Measurements from ENCODE around the gene ARL16. TPM values are rescaled to one million over a fixed set of nuclear protein-coding genes. Genes with fewer than 3 reads are reported as not detected.

Gene ARL16
- total RNA-seq, 1 donor from 2014 or later = 29.5 TPM

- Mint-ChIP-seq H3K27me3 (ENCODE audit: low read depth) (no peaks in the 10 kb centered on the region), H3K36me3 (ENCODE audit: low read depth) (no peaks in the 10 kb centered on the region), H3K4me3 (ENCODE audit: unreplicated experiment) (peak overlapping the region; percentile 76), H3K9me3 (ENCODE audit: low read depth) (no peaks in the 10 kb centered on the region), H3K27ac (ENCODE audit: unreplicated experiment) (no peak overlapping the region), H3K4me1 (ENCODE audit: low read depth) (peaks cover 20% of the 10 kb centered on the region)
- no peak for DNase-seq (ENCODE audit: low spot score)
- TF ChIP-seq CTCF (IDR thresholded peaks at IDR 0.05) = no peak
These were observed 30.2 kb upstream of the ARL16 start for GRCh38 chr17:81713556-81714411.

GRCh38 chr17:81713004-81713555 is 29.5 kb upstream of the ARL16 start:
- no peak for TF ChIP-seq CTCF (IDR thresholded peaks at IDR 0.05)
- H3K27ac Mint-ChIP-seq (ENCODE audit: unreplicated experiment) = peak overlapping the region; percentile 17
- DNase-seq (ENCODE audit: low spot score) = no peak
- H3K27me3 Mint-ChIP-seq (ENCODE audit: low read depth) = no peaks in the 10 kb centered on the region
- peaks cover 20% of the 10 kb centered on the region for H3K4me1 Mint-ChIP-seq (ENCODE audit: low read depth)
- no peaks in the 10 kb centered on the region for H3K9me3 Mint-ChIP-seq (ENCODE audit: low read depth)
- H3K4me3 Mint-ChIP-seq (ENCODE audit: unreplicated experiment) = peak overlapping the region; percentile 76
- no peaks in the 10 kb centered on the region for H3K36me3 Mint-ChIP-seq (ENCODE audit: low read depth)

- TF ChIP-seq CTCF (IDR thresholded peaks at IDR 0.05) = peak; percentile 36
- peak overlapping the region; percentile 17 for H3K27ac Mint-ChIP-seq (ENCODE audit: unreplicated experiment)
- H3K4me1 Mint-ChIP-seq (ENCODE audit: low read depth) = peaks cover 20% of the 10 kb centered on the region
These were observed 28.9 kb upstream of the ARL16 start for GRCh38 chr17:81712468-81713003.

GRCh38 chr17:81711814-81712467 is 28.3 kb upstream of the ARL16 start, which contains the start of gene SLC25A10:
SLC25A10 (plus strand) TSS chr17:81712284; CDS start chr17:81712427, 143 bp downstream.
- no peaks in the 10 kb centered on the region for H3K9me3 Mint-ChIP-seq (ENCODE audit: low read depth)
- peak; percentile 19 for TF ChIP-seq CTCF (IDR thresholded peaks at IDR 0.05)
- no peak for DNase-seq (ENCODE audit: low spot score)
- no peaks in the 10 kb centered on the region for H3K27me3 Mint-ChIP-seq (ENCODE audit: low read depth)
- peak within 1 kb of the TSS; percentile 81 for H3K27ac Mint-ChIP-seq (ENCODE audit: unreplicated experiment)
- H3K4me1 Mint-ChIP-seq (ENCODE audit: low read depth) = peaks cover 20% of the 10 kb centered on the region
- H3K4me3 Mint-ChIP-seq (ENCODE audit: unreplicated experiment) = peak within 1 kb of the TSS; percentile 76
- peaks cover under 1% of the 10 kb centered on the region for H3K36me3 Mint-ChIP-seq (ENCODE audit: low read depth)

More at GRCh38 chr17:81712468-81713003, 28.9 kb upstream of the ARL16 start:
- Mint-ChIP-seq H3K9me3 (ENCODE audit: low read depth) (no peaks in the 10 kb centered on the region), H3K4me3 (ENCODE audit: unreplicated experiment) (peak overlapping the region; percentile 76), H3K36me3 (ENCODE audit: low read depth) (no peaks in the 10 kb centered on the region), H3K27me3 (ENCODE audit: low read depth) (no peaks in the 10 kb centered on the region)
- DNase-seq (ENCODE audit: low spot score) = no peak
